HepG2 (cell line): ENCODE measurements around the gene ZNF747. TPM values are rescaled to one million over a fixed set of nuclear protein-coding genes. Genes with fewer than 3 reads are reported as not detected.

Experiments used
- CEBPB ChIP-seq: IDR thresholded peaks from 2 replicates; pipeline ENCODE4 v1.6.1; 2011; ENCODE audit warnings: low read depth, low read length, improper control_type of control experiment, borderline replicate concordance
- HOXA7 ChIP-seq: sonication (generic); formaldehyde crosslinking; IDR thresholded peaks from 2 replicates; pipeline ENCODE4 v1.8.1; 2022; ENCODE audit warnings: mild to moderate bottlenecking, missing genetic modification reagents, moderate library complexity
- IKZF4 ChIP-seq: sonication (generic); formaldehyde crosslinking; IDR thresholded peaks from 2 replicates; pipeline ENCODE4 v1.5.1; 2020; ENCODE audit warnings: borderline replicate concordance, mild to moderate bottlenecking, low read depth, missing genetic modification reagents; ENCODE audit errors: not compliant biosample characterization
- JUND ChIP-seq: sonication (generic); formaldehyde crosslinking; IDR thresholded peaks from 2 replicates; pipeline ENCODE4 v1.8.0; 2022; ENCODE audit warnings: mild to moderate bottlenecking, missing genetic modification reagents
- PAX8 ChIP-seq: sonication (generic); formaldehyde crosslinking; IDR thresholded peaks from 2 replicates; pipeline ENCODE4 v1.8.0; 2022; ENCODE audit warnings: mild to moderate bottlenecking, missing genetic modification reagents, borderline replicate concordance
- PCBP1 ChIP-seq: fragments of 200-400 bp; formaldehyde crosslinking; IDR thresholded peaks from 2 replicates; pipeline ENCODE4 v1.6.1; 2017; ENCODE audit warnings: mild to moderate bottlenecking, low read depth, low read length, borderline replicate concordance
- PRPF4 ChIP-seq: fragments of 200-400 bp; formaldehyde crosslinking; IDR thresholded peaks from 2 replicates; pipeline ENCODE4 v1.6.1; 2016; ENCODE audit warnings: low read length, low read depth; ENCODE audit not compliant: poor library complexity, severe bottlenecking
- RARG ChIP-seq: sonication (generic); formaldehyde crosslinking; IDR thresholded peaks from 2 replicates; pipeline ENCODE4 v1.4.0; 2020; ENCODE audit warnings: low read depth, mild to moderate bottlenecking, missing genetic modification reagents
- SAFB2 ChIP-seq: sonication (generic); formaldehyde crosslinking; IDR thresholded peaks from 2 replicates; pipeline ENCODE4 v1.5.1; 2020; ENCODE audit warnings: missing genetic modification reagents, low read depth, mild to moderate bottlenecking, borderline replicate concordance
- SNAI1 ChIP-seq: sonication (generic); formaldehyde crosslinking; IDR thresholded peaks from 2 replicates; pipeline ENCODE4 v1.5.0; 2020; ENCODE audit warnings: mild to moderate bottlenecking, missing genetic modification reagents, borderline replicate concordance
- SP140L ChIP-seq: sonication (generic); formaldehyde crosslinking; IDR thresholded peaks from 2 replicates; pipeline ENCODE4 v1.4.0; 2020; ENCODE audit warnings: missing genetic modification reagents, borderline replicate concordance
- TCF7 ChIP-seq: sonication (generic); IDR thresholded peaks from 2 replicates; pipeline ENCODE4 v1.6.1; 2016; ENCODE audit warnings: antibody characterized with exemption, low read depth
- TGIF2 ChIP-seq: IDR thresholded peaks from 2 replicates; pipeline ENCODE4 v1.6.1; 2016; ENCODE audit warnings: control low read depth, missing compliant biosample characterization
- ZBTB3 ChIP-seq: sonication (generic); formaldehyde crosslinking; IDR thresholded peaks from 2 replicates; pipeline ENCODE4 v1.4.0; 2020; ENCODE audit warnings: low read depth, mild to moderate bottlenecking, moderate library complexity, missing genetic modification reagents, borderline replicate concordance
- ZBTB7B ChIP-seq: sonication (generic); formaldehyde crosslinking; IDR thresholded peaks from 2 replicates; pipeline ENCODE4 v1.4.0; 2020; ENCODE audit warnings: missing genetic modification reagents
- ZFY ChIP-seq: sonication (generic); formaldehyde crosslinking; IDR thresholded peaks from 2 replicates; pipeline ENCODE4 v1.4.0; 2020; ENCODE audit warnings: missing genetic modification reagents
- ZNF207 ChIP-seq: fragments of 450-650 bp; IDR thresholded peaks from 2 replicates; pipeline ENCODE4 v1.6.1; 2016; ENCODE audit warnings: antibody characterized with exemption, borderline replicate concordance
- ZNF235 ChIP-seq: sonication (generic); formaldehyde crosslinking; IDR thresholded peaks from 2 replicates; pipeline ENCODE4 v1.8.1; 2023; ENCODE audit warnings: mild to moderate bottlenecking, missing genetic modification reagents, borderline replicate concordance
- ZNF260 ChIP-seq: sonication (generic); formaldehyde crosslinking; IDR thresholded peaks from 2 replicates; pipeline ENCODE4 v1.4.0; 2020; ENCODE audit warnings: missing genetic modification reagents, low read depth, mild to moderate bottlenecking, borderline replicate concordance
- ZNF343 ChIP-seq: sonication (generic); formaldehyde crosslinking; IDR thresholded peaks from 2 replicates; pipeline ENCODE4 v1.4.0; 2020; ENCODE audit warnings: mild to moderate bottlenecking, missing genetic modification reagents
- ZNF558 ChIP-seq: sonication (generic); formaldehyde crosslinking; IDR thresholded peaks from 2 replicates; pipeline ENCODE4 v1.9.0; 2022; ENCODE audit warnings: mild to moderate bottlenecking, missing genetic modification reagents, borderline replicate concordance
- ZNF589 ChIP-seq: sonication (generic); formaldehyde crosslinking; conservative IDR thresholded peaks from 2 replicates; pipeline ENCODE4 v1.8.0; 2022; ENCODE audit warnings: mild to moderate bottlenecking, moderate library complexity, missing genetic modification reagents
- ZNF607 ChIP-seq: sonication (generic); formaldehyde crosslinking; IDR thresholded peaks from 2 replicates; pipeline ENCODE4 v1.5.1; 2020; ENCODE audit warnings: missing genetic modification reagents, mild to moderate bottlenecking, borderline replicate concordance
- ZNF619 ChIP-seq: sonication (generic); formaldehyde crosslinking; IDR thresholded peaks from 2 replicates; pipeline ENCODE4 v1.4.0; 2020; ENCODE audit warnings: mild to moderate bottlenecking, missing genetic modification reagents
- ZNF83 ChIP-seq: sonication (generic); formaldehyde crosslinking; IDR thresholded peaks from 2 replicates; pipeline ENCODE4 v1.4.0; 2020; ENCODE audit warnings: missing genetic modification reagents, mild to moderate bottlenecking, borderline replicate concordance
- ZSCAN31 ChIP-seq: sonication (generic); formaldehyde crosslinking; IDR thresholded peaks from 2 replicates; pipeline ENCODE4 v1.5.0; 2020; ENCODE audit warnings: low read depth, mild to moderate bottlenecking, missing genetic modification reagents
- polyA plus RNA-seq, 8 experiments: library from polyadenylated mRNA; depleted of rRNA in 3 of 8; stranded (reverse) in 7 of 8; unstranded in 1 of 8; fragments of >200 nt; fragmentation: Illumina TruSeq in 4 of 8; extraction: Trizol in 4 of 8; gene quantifications; 2 replicates each; pipeline versions ENCODE4 v1.2.1 to v1.2.3, GENCODE V29; 2011 to 2016; ENCODE audit warnings: low read depth in 4 of 8, missing spikeins in 1 of 8, mixed read lengths in 1 of 8; ENCODE audit not compliant: insufficient read depth in 1 of 8
- total RNA-seq, 5 experiments: library from RNA; depleted of rRNA; stranded (reverse); fragments of >200 nt; fragmentation: Illumina TruSeq; extraction: Trizol; gene quantifications; 2 replicates each; pipeline ENCODE4 v1.2.3, GENCODE V29; 2016; ENCODE audit warnings: low read depth in 1 of 5
- TF ChIP-seq, protein P1 (sequence below): sonication (generic); formaldehyde crosslinking; IDR thresholded peaks from 2 replicates; pipeline ENCODE4 v1.9.0; 2022; ENCODE audit warnings: missing genetic modification reagents, mild to moderate bottlenecking, borderline replicate concordance

ZNF747 gene
- total and polyA plus RNA-seq, 2 of the 13 experiments (the other 11 are each of a cell fraction or from before 2014, with no cell fraction given), result 7.2 to 10.2 TPM

DNA sequence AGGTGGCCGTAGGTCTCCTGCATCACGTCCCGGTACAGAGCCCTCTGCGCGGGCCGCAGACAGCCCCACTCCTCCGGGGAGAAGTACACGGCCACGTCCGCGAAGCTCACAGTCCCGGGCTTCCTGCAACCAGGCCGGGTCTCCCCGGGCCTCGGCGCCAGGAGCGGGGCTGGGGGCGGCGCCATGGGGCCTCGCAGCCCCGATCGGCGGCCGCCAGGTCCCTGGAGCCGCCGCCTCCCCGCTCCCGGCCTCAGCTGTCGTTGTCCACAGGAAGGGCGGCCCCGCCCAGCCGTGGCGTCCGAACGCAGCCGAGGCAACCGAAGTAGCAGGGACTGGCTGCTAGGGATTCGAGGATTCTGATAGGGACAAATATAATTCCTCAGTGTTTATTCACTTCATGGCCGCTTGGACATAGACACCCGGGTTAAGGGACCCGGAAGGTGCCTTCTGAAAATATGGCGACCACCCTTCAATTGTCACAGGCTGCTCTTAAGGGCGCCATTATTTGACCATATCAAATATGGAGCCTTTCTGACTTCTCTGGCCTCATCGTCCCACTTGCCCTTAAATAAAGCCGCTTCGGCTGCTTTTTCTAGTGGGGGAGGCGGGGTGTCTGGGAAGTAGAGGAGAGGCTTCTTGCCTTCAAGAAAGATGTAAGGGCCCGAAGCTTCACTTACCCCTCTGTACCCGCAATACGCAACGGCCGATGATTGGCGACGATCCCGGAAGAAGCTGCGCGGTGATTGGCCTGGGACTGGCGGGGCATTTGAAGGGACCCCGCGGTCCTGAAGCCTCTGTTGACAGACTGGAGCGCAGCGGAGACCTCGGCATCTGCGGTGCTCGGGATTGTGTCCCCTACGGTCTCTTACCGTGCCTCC lies 37.0 kb upstream of the ZNF747 start, which contains the start of gene ZNF688 (continued):
- TF ChIP-seq ZSCAN31 (CRISPR knock-in tag) (peak; percentile 88), ZNF589 (peak; percentile 82), PRPF4 (no peak), ZNF558 (CRISPR knock-in tag) (no peak; the same call in none of the 2 replicates), SNAI1 (CRISPR knock-in tag) (no peak), TCF7 (no peak), ZNF260 (CRISPR knock-in tag) (no peak), CEBPB (no peak), IKZF4 (CRISPR knock-in tag) (peak; percentile 7), ZNF235 (CRISPR knock-in tag) (no peak), TGIF2 (peak; percentile 100), JUND (CRISPR knock-in tag) (peak; percentile 40; the same call in 1 of the 2 replicates), ZNF83 (CRISPR knock-in tag) (no peak), PCBP1 (no peak), ZBTB7B (CRISPR knock-in tag) (peak; percentile 42; the same call in 1 of the 2 replicates), SAFB2 (CRISPR knock-in tag) (peak; percentile 53; the same call in 1 of the 2 replicates), ZNF207 (no peak), HOXA7 (CRISPR knock-in tag) (no peak), ZNF607 (0 out of 2 replicates have a peak, but pooled peaks have one; percentile 39), ZBTB3 (CRISPR knock-in tag) (no peak), ZFY (CRISPR knock-in tag) (peak; percentile 72), RARG (peak; percentile 56; the same call in 1 of the 2 replicates), PAX8 (CRISPR knock-in tag) (peak; percentile 20; the same call in 1 of the 2 replicates), SP140L (CRISPR knock-in tag) (0 out of 2 replicates have a peak, but pooled peaks have one; percentile 58), ZNF619 (CRISPR knock-in tag) (no peak; the same call in 1 of the 2 replicates), ZNF343 (CRISPR knock-in tag) (no peak)
- TF ChIP-seq, protein P1, sequence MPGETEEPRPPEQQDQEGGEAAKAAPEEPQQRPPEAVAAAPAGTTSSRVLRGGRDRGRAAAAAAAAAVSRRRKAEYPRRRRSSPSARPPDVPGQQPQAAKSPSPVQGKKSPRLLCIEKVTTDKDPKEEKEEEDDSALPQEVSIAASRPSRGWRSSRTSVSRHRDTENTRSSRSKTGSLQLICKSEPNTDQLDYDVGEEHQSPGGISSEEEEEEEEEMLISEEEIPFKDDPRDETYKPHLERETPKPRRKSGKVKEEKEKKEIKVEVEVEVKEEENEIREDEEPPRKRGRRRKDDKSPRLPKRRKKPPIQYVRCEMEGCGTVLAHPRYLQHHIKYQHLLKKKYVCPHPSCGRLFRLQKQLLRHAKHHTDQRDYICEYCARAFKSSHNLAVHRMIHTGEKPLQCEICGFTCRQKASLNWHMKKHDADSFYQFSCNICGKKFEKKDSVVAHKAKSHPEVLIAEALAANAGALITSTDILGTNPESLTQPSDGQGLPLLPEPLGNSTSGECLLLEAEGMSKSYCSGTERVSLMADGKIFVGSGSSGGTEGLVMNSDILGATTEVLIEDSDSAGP, result peak; percentile 78; the same call in 1 of the 2 replicates
